ENCODE measurements around the gene MYLK2. TPM values are rescaled to one million over a fixed set of nuclear protein-coding genes. Genes with fewer than 3 reads are reported as not detected.

The MYLK2 gene
- total RNA-seq, 1 experiment from 2014 or later = 1.5 TPM

- Mint-ChIP-seq H3K4me1 (ENCODE audit: low read depth, unreplicated experiment) (no peaks in the 10 kb centered on the region), H3K9me3 (ENCODE audit: low read depth, unreplicated experiment) (no peaks in the 10 kb centered on the region), H3K36me3 (ENCODE audit: insufficient read depth, unreplicated experiment) (peaks cover 14% of the 10 kb centered on the region), H3K4me3 (ENCODE audit: low read depth, unreplicated experiment) (no peak overlapping the region), H3K27ac (ENCODE audit: unreplicated experiment) (no peak overlapping the region), H3K27me3 (ENCODE audit: unreplicated experiment) (no peaks in the 10 kb centered on the region)
- no peak for DNase-seq
- CTCF ChIA-PET = interaction anchor here (1.1 kb wide), 1 partner anchor 182 kb away, joined by 3 read pairs; no protein-coding TSS in a partner anchor
- TF ChIP-seq CTCF (IDR thresholded peaks at IDR 0.05; ENCODE audit: unreplicated experiment) = no peak
- intact Hi-C loops (cut with micrococcal nuclease; ENCODE audit: unreplicated experiment) = no loop called here
- no TSS peak for BruUV-seq (replicated peaks)
Measured at GRCh38 chr20:31815408-31816188, 3.6 kb upstream of the MYLK2 start.

- no peaks in the 10 kb centered on the region for H3K9me3 Mint-ChIP-seq (ENCODE audit: low read depth, unreplicated experiment)
- H3K4me1 Mint-ChIP-seq (ENCODE audit: low read depth, unreplicated experiment) = no peaks in the 10 kb centered on the region
- no peak for TF ChIP-seq CTCF (IDR thresholded peaks at IDR 0.05; ENCODE audit: unreplicated experiment)
- CTCF ChIA-PET = interaction anchor here (1.1 kb wide), 1 partner anchor 183 kb away, joined by 3 read pairs; no protein-coding TSS in a partner anchor
- no TSS peak for BruUV-seq (replicated peaks)
- no peak overlapping the region for H3K4me3 Mint-ChIP-seq (ENCODE audit: low read depth, unreplicated experiment)
- H3K36me3 Mint-ChIP-seq (ENCODE audit: insufficient read depth, unreplicated experiment) = peaks cover 14% of the 10 kb centered on the region
- intact Hi-C loops (cut with micrococcal nuclease; ENCODE audit: unreplicated experiment) = no loop called here
- H3K27ac Mint-ChIP-seq (ENCODE audit: unreplicated experiment) = no peak overlapping the region
- DNase-seq = no peak
- H3K27me3 Mint-ChIP-seq (ENCODE audit: unreplicated experiment) = no peaks in the 10 kb centered on the region
Measured at GRCh38 chr20:31816221-31816620, 2.9 kb upstream of the MYLK2 start.

GRCh38 chr20:31817461-31817860, 1.7 kb upstream of the MYLK2 start:
- H3K36me3 Mint-ChIP-seq (ENCODE audit: insufficient read depth, unreplicated experiment) = peaks cover 8% of the 10 kb centered on the region
- no peaks in the 10 kb centered on the region for H3K4me1 Mint-ChIP-seq (ENCODE audit: low read depth, unreplicated experiment)
- H3K27ac Mint-ChIP-seq (ENCODE audit: unreplicated experiment) = no peak overlapping the region
- CTCF ChIA-PET = interaction anchor here (1.0 to 1.3 kb wide), 3 partner anchors 19 to 183 kb away, joined by 3 to 6 read pairs (median 3); no protein-coding TSS in a partner anchor
- BruUV-seq (replicated peaks) = no TSS peak
- DNase-seq = no peak
- H3K4me3 Mint-ChIP-seq (ENCODE audit: low read depth, unreplicated experiment) = no peak overlapping the region
- H3K27me3 Mint-ChIP-seq (ENCODE audit: unreplicated experiment) = no peaks in the 10 kb centered on the region
- intact Hi-C loops (cut with micrococcal nuclease; ENCODE audit: unreplicated experiment) = no loop called here
- H3K9me3 Mint-ChIP-seq (ENCODE audit: low read depth, unreplicated experiment) = no peaks in the 10 kb centered on the region
- TF ChIP-seq CTCF (IDR thresholded peaks at IDR 0.05; ENCODE audit: unreplicated experiment) = no peak

- DNase-seq = no peak
- no TSS peak for BruUV-seq (replicated peaks)
- no peaks in the 10 kb centered on the region for H3K4me1 Mint-ChIP-seq (ENCODE audit: low read depth, unreplicated experiment)
- no peaks in the 10 kb centered on the region for H3K9me3 Mint-ChIP-seq (ENCODE audit: low read depth, unreplicated experiment)
- CTCF ChIA-PET = interaction anchor here (0.5 to 1.3 kb wide), 5 partner anchors 18 to 273 kb away, joined by 3 to 4 read pairs (median 3); no protein-coding TSS in a partner anchor
- no peak for TF ChIP-seq CTCF (IDR thresholded peaks at IDR 0.05; ENCODE audit: unreplicated experiment)
- peaks cover 6% of the 10 kb centered on the region for H3K36me3 Mint-ChIP-seq (ENCODE audit: insufficient read depth, unreplicated experiment)
- intact Hi-C loops (cut with micrococcal nuclease; ENCODE audit: unreplicated experiment) = no loop called here
- no peak overlapping the region for H3K27ac Mint-ChIP-seq (ENCODE audit: unreplicated experiment)
- H3K4me3 Mint-ChIP-seq (ENCODE audit: low read depth, unreplicated experiment) = no peak overlapping the region
- H3K27me3 Mint-ChIP-seq (ENCODE audit: unreplicated experiment) = no peaks in the 10 kb centered on the region
Measured at GRCh38 chr20:31818376-31818908, 714 bp upstream of the MYLK2 start.
